Natural killer cell (primary cell): Measurements from ENCODE around the gene BNIP3. TPM values are rescaled to one million over a fixed set of nuclear protein-coding genes. Genes with fewer than 3 reads are reported as not detected.

Source experiments
- ATAC-seq, 3 donors: fragments of 150-1000 bp in 2 of 3; fragments of 200-7000 bp in 1 of 3; cut with Tn5 transposase; 1 replicate in 1 of 3; 2 replicates in 2 of 3; pipeline ENCODE4 v1.10.0; 2021; ENCODE audit warnings: mild to moderate bottlenecking in 2 of 3, moderate library complexity in 2 of 3
- DNase-seq, 2 donors: peaks; one replicate each; pipeline versions ENCODE4 v3.0.0 to v3.0.0-alpha.2; 2013 to 2021; ENCODE audit warnings: mixed read lengths in 1 of 2
- H3K27ac ChIP-seq: one replicate; pipeline ENCODE4 v1.5.1; 2013; ENCODE audit warnings: mild to moderate bottlenecking, low read length
- H3K27me3 ChIP-seq: one replicate; pipeline ENCODE4 v1.6.1; 2013; ENCODE audit warnings: low read length; ENCODE audit not compliant: control insufficient read depth, insufficient read depth
- H3K36me3 ChIP-seq: one replicate; pipeline ENCODE4 v1.6.1; 2013; ENCODE audit warnings: low read length; ENCODE audit not compliant: control insufficient read depth, insufficient read depth
- H3K4me1 ChIP-seq: one replicate; pipeline ENCODE4 v1.6.1; 2013; ENCODE audit warnings: low read length; ENCODE audit not compliant: control insufficient read depth, insufficient read depth
- H3K4me3 ChIP-seq: one replicate; pipeline ENCODE4 v1.5.1; 2013; ENCODE audit warnings: low read length
- H3K9me3 ChIP-seq: one replicate; pipeline ENCODE4 v1.6.1; 2013; ENCODE audit warnings: low read length; ENCODE audit not compliant: control insufficient read depth, insufficient read depth
- H3K27ac Mint-ChIP-seq, 2 donors: one replicate each; pipeline ENCODE4 v1.8.0; 2022; ENCODE audit warnings: mild to moderate bottlenecking in 2 of 2, mixed read lengths in 2 of 2, moderate library complexity in 1 of 2
- H3K27me3 Mint-ChIP-seq, 2 donors: one replicate each; pipeline ENCODE4 v1.8.0; 2022; ENCODE audit warnings: low read depth in 2 of 2, mixed read lengths in 2 of 2
- H3K36me3 Mint-ChIP-seq: one replicate; pipeline ENCODE4 v1.8.0; 2022; ENCODE audit warnings: mixed read lengths
- H3K4me1 Mint-ChIP-seq, 2 donors: one replicate each; pipeline ENCODE4 v1.8.0; 2022; ENCODE audit warnings: mixed read lengths in 2 of 2
- H3K4me3 Mint-ChIP-seq: one replicate; pipeline ENCODE4 v1.8.0; 2022; ENCODE audit warnings: mild to moderate bottlenecking, moderate library complexity, mixed read lengths
- H3K9me3 Mint-ChIP-seq, 2 donors: one replicate each; pipeline ENCODE4 v1.8.0; 2022; ENCODE audit warnings: mixed read lengths in 2 of 2
- CTCF ChIP-seq: fragments of 200-600 bp; IDR thresholded peaks from one replicate; pipeline ENCODE4 v1.8.0; 2022; ENCODE audit warnings: antibody characterized with exemption
- WGBS: methylation state at CpG from one replicate; pipeline ENCODE4 v1.1.7; 2013; ENCODE audit warnings: missing lambda C conversion rate; ENCODE audit not compliant: insufficient coverage; 5-methylcytosine and 5-hydroxymethylcytosine counted together
- intact Hi-C: fragments of 100-400 bp; cut with micrococcal nuclease; formaldehyde crosslinking; loops from one replicate; pipeline ENCODE4 v1.14.2; 2022
- total RNA-seq, 4 donors: library from RNA; stranded (reverse); fragments of 120-200 nt in 1 of 4; gene quantifications; one replicate each; pipeline versions ENCODE4 v1.2.3 to v1.2.4, GENCODE V29; 2013 to 2022

The BNIP3 gene
- total RNA-seq, 3 donors from 2014 or later (not counting 1 experiment from before 2014, with no cell fraction given), result 9.9 to 12.9 (median 12.1) TPM

- no peaks in the 10 kb centered on the region for H3K27me3 Mint-ChIP-seq
- no peak overlapping the region for H3K4me3 Mint-ChIP-seq
Measured at GRCh38 chr10:131963811-131964210, 17.9 kb downstream of the BNIP3 start.

GRCh38 chr10:131963350-131963749 is 18.4 kb downstream of the BNIP3 start:
- Mint-ChIP-seq H3K9me3 (no peaks in the 10 kb centered on the region), H3K27me3 (no peaks in the 10 kb centered on the region), H3K4me3 (no peak overlapping the region), H3K4me1 (peaks cover 10 to 13% of the 10 kb centered on the region in 2 donors), H3K27ac (no peak overlapping the region), H3K36me3 (no peaks in the 10 kb centered on the region)
- TF ChIP-seq CTCF, result no peak
- Histone ChIP-seq H3K27ac (no peak overlapping the region), H3K27me3 (no peaks in the 10 kb centered on the region), H3K9me3 (no peaks in the 10 kb centered on the region), H3K4me1 (peaks cover 15% of the 10 kb centered on the region), H3K4me3 (no peak overlapping the region), H3K36me3 (peaks cover 2% of the 10 kb centered on the region)
- ATAC-seq, result no peak
- DNase-seq, result no peak
- 94% methylated on average over 20 of the region's 20 CpGs for WGBS
- intact Hi-C loops, result no loop called here

More at GRCh38 chr10:131963811-131964210, 17.9 kb downstream of the BNIP3 start:
- DNase-seq (no peak), ATAC-seq (no peak)
- intact Hi-C loops, result no loop called here
- 93% methylated on average over 9 of the region's 9 CpGs for WGBS
- TF ChIP-seq CTCF, result no peak
- Mint-ChIP-seq H3K4me1 (peaks cover 10 to 13% of the 10 kb centered on the region in 2 donors), H3K27ac (no peak overlapping the region), H3K36me3 (no peaks in the 10 kb centered on the region), H3K9me3 (no peaks in the 10 kb centered on the region)
- peaks cover 7% of the 10 kb centered on the region for H3K36me3 ChIP-seq
- no peaks in the 10 kb centered on the region for H3K9me3 ChIP-seq
- peaks cover 15% of the 10 kb centered on the region for H3K4me1 ChIP-seq
- H3K27me3 ChIP-seq, result no peaks in the 10 kb centered on the region
- no peak overlapping the region for H3K4me3 ChIP-seq
- H3K27ac ChIP-seq, result no peak overlapping the region

- Mint-ChIP-seq H3K4me1 (peaks cover 10 to 13% of the 10 kb centered on the region in 2 donors), H3K27me3 (no peaks in the 10 kb centered on the region), H3K27ac (peak overlapping the region in 1 of 2 donors; percentile 9), H3K4me3 (peak overlapping the region; percentile 57), H3K9me3 (no peaks in the 10 kb centered on the region), H3K36me3 (no peaks in the 10 kb centered on the region)
- no peaks in the 10 kb centered on the region for H3K27me3 ChIP-seq
- no peak overlapping the region for H3K4me3 ChIP-seq
- H3K27ac ChIP-seq, result no peak overlapping the region
- DNase-seq (no peak), ATAC-seq (no peak)
- H3K36me3 ChIP-seq, result peaks cover 4% of the 10 kb centered on the region
- intact Hi-C loops, result no loop called here
- no peak for TF ChIP-seq CTCF
- no peaks in the 10 kb centered on the region for H3K9me3 ChIP-seq
- 90% methylated on average over 29 of the region's 32 CpGs for WGBS
- H3K4me1 ChIP-seq, result peaks cover 15% of the 10 kb centered on the region
Measured at GRCh38 chr10:131961777-131962662, 19.7 kb downstream of the BNIP3 start.
